HG02943 (cell line): ENCODE measurements around the gene KCTD5.

Experiments
- ATAC-seq: cut with Tn5 transposase; IDR thresholded peaks from one replicate; pipeline ENCODE4 v1.9.1; 2021; ENCODE audit warnings: mild to moderate bottlenecking, low read depth, moderate library complexity; ENCODE audit not compliant: unreplicated experiment

KCTD5 gene

DNA sequence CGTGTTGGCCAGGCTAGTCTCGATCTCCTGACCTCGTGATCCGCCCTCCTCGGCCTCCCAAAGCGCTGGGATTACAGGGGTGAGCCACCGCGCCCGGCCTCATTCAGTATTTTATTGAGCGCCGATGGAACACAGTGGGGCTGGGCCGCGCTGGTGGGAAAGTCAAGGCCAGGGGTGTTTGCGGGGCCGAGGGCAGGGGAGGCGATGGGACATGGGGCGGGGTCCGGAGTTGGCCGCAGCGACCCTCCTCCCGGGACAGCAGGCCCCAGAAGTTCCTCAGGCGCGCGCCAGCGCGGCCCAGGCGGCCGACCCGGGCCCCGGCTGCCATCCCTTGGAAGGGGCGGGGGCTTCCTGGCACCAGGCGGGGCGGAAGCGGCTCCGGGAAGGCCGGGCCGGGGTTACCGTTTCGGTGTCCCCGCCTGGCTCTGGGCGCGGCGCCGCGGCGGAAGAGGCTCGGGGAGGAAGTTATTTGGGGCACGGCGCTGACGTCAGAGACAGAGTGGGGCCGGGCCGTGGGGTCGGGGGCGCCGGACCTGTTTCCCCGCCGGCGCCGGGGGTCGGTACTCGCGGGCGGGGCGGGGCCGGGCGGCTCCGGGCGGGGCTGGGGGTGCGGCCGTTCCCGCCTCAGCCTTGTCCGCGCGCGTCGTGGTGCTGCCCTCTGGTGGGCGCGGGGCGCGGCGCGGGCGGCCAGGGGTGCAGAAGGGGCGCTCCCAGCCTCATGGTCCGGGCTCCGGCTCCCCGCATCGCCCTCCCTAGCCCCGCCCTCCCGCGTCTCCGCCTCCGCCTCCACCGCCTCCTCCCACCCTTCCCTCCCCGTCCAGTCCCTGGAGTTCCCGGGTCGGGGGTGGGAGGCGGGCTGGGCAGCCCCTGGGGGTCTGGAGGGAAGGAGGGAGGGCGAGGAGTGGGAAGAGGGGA, 38.7 kb downstream of the KCTD5 start:
- peak; percentile 65 for ATAC-seq

DNA sequence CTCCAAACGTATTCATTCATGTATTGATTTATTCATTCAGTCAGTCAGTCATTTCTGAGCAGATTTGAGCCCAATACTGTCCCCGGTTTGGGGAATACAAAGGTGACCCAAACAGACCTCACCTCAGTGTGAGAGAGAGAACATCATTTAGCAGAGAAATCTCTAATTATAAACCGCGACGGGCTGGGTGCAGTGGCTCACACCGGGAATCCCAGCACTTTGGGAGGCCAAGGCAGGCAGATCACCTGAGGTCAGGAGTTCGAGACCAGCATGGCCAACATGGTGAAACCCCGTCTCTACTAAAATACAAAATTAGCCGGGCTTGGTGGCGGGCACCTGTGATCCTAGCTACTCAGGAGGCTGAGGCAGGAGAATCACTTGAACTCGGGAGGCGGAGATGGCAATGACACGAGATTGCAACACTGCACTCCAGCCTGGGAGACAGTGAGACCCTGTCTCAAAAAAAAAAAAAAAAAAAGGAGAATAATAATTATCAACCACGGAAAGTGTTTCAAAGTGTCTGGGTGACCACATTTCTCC, 39.4 kb downstream of the KCTD5 start:
- peak; percentile 7 for ATAC-seq

DNA sequence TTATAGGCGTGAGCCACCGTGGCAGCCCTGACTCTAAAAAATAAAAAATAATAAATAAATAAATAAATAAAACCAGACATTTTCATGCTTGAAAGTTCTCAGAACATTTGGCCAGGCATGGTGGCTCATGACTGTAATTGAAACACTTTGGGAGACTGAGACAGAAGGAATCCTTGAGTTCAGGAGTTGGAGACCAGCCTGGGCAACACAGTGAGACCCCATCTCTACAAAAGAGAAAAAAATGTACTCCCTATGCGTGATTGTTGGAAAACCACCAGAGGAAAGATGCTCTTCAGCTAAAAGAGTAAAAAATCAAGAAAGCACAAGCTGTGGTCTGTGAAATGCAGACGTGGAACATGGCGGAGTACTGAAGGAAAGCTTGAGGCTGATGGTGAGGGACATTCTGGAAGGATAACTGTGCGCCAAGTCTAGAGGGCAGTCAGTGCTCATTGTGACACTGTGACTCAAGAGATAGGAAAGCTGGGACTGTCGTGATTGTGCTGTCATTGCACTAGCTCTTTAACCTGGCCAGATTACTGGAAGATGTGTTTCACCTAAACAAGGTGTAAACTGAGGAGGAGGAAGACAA, 41.9 kb downstream of the KCTD5 start:
- ATAC-seq, result no peak

DNA sequence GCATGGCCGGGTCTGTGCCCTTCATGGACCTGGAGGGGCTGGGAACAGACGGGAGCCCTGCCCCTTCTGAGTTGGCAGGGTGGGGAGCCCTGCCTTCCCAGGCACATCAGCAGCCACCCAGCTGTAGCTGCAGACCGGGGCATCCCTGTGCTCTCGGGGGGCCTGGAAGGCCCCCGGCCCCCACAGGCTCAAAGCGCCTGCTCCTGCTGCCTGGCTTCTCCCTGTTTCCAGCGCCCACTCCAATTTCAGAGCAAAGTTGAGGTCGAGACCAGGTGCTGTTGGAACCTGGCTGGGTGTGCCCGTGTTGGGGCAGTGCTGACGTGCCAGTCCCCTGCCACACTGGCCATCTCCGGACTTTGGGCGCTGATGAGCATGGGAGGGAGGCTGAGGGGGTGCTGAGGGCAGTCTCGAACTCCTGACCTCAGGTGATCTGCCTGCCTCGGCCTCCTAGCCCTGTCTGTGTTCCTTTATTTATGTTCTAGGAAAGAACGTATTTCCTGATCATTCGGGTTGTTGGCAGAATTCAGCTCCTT, 42.6 kb downstream of the KCTD5 start:
- no peak for ATAC-seq

DNA sequence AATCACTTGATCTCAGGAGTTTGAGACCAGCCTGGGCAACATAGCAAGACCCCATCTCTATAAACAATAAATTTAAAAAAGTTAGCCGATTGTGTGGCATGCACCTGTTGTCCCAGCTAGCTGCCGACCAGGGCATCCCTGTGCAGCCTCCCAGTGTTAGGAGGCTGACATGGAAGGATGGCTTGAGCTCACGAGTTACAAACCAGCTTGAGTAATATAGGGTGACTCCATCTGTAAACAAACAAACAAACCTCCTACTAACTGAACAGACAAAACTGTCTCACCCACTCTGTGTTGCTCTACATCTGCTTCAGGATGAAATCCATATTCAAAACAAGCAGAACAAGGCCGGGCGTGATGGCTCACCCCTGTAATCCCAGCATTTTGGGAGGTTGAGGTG, 44.6 kb downstream of the KCTD5 start:
- ATAC-seq, result no peak

DNA sequence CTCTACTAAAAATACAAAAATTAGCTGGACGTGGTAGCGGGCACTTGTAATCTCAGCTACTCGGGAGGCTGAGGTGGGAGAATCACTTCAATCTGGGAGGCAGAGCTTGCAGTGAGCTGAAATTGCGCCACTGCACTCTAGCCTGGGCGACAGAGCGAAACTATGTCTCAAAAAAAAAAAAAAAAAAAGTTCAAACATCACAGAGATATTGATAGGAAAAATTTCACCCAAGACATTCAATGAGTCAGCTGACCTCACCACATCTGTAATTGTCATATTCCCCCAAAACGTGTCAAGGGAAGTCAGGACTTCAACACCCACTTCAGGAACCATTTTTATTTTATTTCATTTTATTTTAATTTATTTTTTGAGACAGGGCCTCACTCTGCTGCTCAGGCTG, 45.7 kb downstream of the KCTD5 start:
- no peak for ATAC-seq

DNA sequence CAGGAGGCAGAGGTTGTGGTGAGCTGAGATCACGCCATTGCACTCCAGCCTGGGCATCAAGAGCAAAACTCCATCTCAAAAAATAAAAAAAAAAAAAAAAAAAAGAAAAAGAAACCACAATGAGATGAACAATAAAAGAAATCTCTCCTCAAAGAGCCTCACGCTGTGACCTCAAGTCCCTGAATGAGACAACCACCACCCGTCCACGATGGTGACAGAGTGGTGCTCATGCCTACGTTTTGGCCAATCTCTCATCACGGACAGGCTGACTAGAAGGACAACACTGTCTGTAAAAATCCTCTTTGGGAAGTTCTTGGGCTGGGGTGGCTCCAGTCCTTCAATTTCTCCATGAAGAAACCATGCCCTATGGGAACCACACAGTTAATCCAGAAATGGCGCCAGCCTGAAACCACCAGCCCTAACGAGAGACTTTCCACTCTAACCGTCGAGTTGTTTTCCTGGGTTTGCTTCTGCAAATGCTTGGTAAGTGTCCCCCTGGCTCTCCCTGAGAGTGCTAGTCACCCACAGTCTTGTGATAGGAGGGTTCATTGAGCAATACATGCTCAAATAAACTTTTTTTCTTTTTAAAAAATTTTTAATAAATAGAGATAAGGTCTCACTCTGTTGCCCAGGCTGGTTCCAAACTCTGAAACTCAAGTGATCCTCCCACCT, 52.7 kb downstream of the KCTD5 start:
- no peak for ATAC-seq

DNA sequence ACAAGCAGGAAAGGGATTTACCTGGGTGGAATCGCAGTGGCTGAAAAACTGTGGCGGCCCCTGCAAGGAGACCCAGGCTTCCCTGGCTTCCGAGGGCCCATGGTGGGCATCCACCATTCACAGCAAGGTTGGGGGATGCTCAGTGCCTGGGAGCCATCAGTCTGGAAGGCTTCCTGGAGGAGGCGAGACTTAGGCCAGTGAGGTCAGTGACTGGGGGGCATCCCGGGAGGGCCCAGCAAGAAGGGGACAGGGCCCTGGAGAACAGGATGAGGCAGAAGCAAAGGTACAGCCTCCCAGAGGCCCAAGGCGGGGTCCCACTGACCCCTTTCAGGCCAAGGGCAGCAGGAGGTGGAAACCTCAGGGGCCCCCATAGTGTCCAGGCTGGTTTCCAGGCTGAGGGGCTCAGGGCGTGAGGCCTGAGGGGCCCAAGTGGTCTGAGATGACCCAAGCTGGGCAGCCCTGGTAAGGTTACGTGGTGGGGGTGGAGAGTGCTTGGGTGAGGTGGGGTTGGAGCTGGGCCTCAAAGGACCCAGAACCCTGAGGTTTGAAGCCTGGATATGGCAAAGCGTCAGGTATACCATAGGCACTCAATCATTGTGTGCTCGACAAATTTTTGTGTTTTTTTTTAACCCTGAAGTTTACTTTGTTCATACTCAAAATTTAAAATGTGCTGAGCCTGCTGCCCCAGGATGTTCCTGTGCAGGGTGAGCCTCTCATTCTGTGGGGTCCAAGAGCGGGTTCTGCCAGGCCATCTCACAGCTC, 54.3 kb downstream of the KCTD5 start:
- no peak for ATAC-seq

DNA sequence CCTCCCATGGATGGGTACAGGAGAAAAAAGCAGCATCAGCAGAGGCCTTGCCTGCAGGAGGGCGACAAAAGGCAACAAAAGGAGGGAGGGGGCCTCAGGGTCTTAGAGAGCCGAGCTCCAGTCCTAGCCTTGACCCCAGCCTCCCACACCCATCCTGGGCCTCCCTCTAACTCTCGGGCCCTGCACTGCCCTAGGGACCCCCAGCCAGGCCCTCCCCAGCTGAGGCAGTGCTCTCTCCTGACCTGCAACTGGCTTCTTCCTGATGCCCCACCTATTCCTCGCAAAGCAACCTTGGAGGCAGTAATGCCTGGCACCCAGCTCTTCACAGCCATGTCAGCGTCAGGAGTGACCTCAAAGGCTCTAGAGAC, 54.9 kb downstream of the KCTD5 start:
- no peak for ATAC-seq

DNA sequence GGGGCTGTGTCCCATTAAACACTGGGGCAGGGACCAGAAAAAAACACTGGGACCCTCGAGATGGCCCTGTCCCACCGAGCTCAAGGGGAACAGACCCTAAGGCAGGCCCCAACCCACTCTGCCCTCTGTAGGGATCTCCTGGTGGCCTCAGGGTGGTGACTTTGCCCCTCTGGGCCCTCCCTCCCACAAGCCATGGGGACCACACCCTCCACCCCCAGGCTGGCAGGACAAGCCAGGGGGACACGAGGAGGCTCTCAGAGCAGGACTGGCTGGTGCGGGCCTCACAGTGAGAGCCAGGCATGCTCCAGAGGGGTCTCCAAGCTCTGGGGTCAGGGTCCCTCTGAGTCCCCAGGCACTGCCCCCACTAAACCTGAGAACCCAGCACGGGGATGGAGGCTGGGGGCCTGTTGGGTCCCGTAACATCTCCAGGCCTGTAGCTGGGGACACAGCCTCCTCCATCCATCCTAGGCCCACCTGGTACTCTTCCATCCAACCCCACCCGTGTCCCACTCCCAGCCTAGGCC, 55.6 kb downstream of the KCTD5 start:
- no peak for ATAC-seq

DNA sequence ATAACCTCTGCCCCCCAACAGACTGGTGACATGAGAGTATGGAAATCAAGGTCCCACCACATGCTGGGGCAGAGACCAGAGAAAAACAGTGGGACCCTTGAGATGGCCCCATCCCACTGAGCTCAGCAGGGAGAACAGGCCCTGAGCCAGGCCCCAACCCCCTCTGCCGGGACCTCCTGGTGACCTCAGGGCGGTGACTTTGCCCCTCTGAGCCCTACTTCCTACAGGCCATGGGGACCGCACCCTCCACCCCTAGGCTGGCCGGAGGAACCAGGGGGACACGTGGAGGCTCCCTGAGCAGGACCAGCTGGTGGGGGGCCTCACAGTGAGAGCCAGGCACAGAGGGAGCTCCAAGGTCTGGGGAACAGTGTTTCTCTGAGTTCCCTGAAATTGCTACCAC, 56.3 kb downstream of the KCTD5 start:
- ATAC-seq, result no peak

DNA sequence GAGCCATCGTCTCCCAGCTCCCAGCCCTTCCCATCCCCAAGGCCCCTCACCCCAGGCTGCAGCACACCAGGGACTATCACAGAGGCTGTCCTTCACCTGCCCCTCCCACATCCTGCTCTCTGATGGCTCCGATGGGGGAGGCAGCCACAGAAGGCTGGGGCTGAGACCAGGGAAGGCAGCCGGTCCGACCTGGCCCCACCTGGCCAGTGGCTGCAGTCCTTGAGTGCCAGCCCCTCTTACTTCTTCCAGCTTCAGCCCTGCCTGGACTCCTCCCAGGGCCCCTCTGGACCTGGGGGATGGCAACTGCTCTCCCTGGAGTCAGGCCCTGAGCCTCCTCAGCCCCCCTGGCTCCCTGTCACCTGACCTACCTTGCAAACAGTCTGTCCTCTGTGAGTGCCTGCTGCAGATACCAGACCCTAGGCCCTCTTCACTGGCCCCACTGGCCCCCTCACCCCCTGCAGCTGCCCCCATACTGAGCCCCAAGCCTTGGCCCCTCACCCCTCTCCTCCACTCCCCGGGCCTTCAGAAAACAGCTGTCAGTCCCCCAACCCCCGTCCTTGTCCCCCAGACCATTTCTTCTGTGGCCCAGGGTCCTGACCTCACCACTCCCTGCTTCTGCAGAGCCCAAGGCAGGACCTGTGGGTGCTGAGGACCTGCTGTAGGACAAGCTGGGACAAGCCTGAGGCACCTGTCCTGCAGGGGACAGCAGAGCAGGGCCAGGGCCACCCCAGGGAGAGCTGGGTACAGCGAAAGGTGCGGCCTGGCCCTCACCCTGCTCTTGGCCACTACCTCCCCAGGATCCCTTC, 57.5 kb downstream of the KCTD5 start:
- no peak for ATAC-seq

DNA sequence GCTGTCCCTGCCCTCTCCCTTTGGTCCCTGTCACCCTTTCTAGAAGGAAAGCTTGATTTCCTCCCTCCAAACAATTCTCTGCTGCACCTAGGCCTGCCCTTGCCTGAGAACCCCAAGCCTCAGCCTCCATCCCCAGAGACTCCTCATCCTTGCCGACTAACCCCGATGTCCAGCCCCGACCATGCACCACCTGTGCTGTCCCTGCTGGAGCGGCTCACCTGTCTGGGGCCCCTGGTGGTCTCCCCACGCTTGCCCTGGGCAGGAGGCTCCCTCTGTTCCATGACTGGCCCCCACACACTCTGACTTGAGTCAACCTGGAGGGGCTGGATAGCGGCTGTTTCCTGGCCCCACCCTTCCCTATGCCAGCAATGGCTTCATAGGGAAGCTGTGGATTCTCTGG, 58.2 kb downstream of the KCTD5 start:
- no peak for ATAC-seq

DNA sequence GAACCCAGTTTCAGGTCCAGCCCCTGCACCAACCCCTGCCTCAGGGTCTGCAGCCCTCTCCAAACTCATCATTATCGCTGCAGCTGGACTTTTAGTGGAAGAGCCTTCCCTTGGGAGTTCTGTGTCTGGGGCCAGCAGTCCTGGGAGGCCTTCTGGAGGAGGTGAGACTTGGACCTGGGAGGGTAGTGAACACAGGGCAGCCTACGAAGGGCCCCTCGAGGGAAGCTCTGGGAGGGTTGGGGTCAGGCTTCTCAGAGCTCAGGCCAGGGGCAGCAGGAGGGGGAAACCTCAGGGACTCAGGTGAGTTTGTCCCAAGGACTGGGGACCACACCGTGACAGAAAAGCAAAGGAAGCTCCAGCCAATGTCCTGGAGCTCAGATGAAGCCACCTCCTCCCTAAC, 58.8 kb downstream of the KCTD5 start:
- no peak for ATAC-seq

DNA sequence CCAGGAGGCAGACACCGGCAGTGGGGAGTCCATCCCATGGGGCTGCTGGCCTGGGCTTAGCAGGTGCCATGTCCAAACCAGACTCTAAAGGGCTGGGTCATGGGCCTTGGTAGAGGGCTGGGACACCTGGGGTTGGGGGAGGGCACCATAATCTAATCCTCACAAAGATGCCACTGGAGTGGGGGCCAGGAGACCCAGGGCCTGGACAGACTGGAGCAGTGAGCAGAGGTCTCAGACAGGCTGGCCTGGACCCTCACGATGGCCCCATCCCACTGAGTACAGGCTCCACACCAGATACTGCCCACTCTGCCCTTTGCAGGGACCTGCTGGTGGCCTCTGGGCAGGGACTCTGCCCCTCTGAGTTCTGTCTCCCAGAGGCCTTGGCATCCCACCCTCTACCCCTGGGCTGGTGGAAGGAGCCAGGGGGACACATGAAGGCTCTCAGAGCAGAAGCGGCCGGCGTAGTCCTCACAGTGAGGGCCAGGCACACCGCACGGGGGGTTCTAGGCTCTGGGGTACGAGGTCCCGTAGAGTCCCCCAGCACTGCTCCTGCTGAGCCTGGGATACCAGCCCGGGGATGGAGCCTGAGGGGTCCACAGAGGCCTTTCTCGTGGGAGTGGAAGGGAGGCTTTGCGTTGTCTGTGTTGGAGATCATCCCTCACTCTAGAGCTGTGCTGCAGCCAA, 60.1 kb downstream of the KCTD5 start:
- ATAC-seq, result no peak

DNA sequence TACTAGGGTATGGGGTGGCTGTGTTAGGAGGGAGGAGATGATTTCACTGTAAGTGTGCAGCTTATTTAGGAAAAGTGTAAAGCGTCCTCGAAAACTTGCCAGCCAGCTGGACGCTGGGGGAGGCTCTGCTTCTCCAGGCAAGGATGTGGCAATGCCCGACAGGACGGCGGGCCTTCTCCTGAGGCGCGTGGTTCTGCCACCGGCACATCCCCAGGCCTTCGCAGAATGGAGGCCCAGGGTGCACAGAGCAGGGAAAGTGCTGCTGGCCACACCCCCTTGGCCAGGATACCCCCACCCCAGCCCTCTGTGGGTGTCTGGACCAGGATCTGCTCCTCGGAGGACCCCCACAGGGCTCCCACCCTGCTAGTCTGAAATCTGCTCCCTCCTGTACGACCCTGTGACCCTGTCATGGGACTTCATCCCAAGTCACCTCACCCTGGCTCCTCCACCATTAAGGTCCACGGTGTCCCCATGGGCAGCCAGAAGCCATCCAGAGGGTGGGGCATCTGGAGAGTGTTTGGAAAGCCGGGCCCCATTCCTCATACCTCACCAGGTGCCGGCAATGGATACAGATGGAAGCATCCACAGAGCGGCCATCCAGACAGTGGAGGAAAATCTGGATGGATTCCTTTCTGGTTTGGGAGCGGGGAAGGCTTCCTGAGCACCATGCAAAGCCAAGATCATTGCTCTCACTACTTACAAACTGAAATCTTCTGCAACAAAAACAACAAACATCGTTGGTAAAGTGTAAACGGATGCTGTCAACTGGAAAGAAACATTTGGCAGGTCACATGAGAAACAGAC, 60.9 kb downstream of the KCTD5 start:
- no peak for ATAC-seq

DNA sequence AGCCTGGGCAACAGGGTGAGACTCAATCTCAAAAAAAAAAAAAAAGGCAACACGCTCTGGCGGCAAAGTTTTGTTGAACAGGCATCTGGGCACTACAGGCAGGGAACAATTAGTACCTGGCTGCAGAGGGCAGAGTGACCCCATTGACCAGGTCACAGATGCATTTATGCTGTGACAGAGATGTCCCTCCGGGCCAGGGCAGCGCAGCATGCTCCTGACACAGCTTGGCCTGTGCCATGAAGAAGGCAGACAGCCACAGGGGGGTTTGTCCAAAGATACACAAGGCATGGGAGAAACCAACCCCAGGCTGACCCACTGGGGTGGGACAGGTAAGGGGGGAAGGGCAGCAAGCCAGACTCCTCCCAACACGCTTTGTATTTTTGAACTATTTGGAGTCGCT, 62.4 kb downstream of the KCTD5 start:
- ATAC-seq, result no peak
